IMR-90 (cell line): ENCODE data around the gene OPN4. TPM values are rescaled to one million over a fixed set of nuclear protein-coding genes. Genes with fewer than 3 reads are reported as not detected.

ENCODE experiments used
- ATAC-seq: fragments of 200-7000 bp; cut with Tn5 transposase; 2 replicates; pipeline ENCODE4 v1.9.1; 2020; ENCODE audit warnings: low read depth, mild to moderate bottlenecking, moderate library complexity
- BruUV-seq: library from RNA; stranded (reverse); fragments of 400-500 nt; replicated peaks from 2 replicates; lab custom pipeline; 2021; lab: Mats Ljungman, UMichigan
- CTCF ChIA-PET: fragments of 300-600 bp; formaldehyde crosslinking; extraction: SDS; loops from one replicate; lab custom pipeline; 2021; ENCODE audit warnings: antibody characterized with exemption; lab: Yijun Ruan, JAX
- POLR2A ChIA-PET: fragments of 300-600 bp; sonication (Branson Sonifier 250); formaldehyde crosslinking; loops from one replicate; lab custom pipeline; 2022; ENCODE audit warnings: antibody characterized with exemption; ENCODE audit not compliant: unreplicated experiment; lab: Charles Lee
- DNase-seq: peaks from one replicate; pipeline ENCODE4 v3.0.0; 2013
- H2AFZ ChIP-seq: replicated peaks from 2 replicates; pipeline ENCODE3; 2013; ENCODE audit warnings: low read length, mild to moderate bottlenecking; ENCODE audit not compliant: poor library complexity
- H2AK5ac ChIP-seq: 2 replicates; pipeline ENCODE4 v1.6.1; 2013; ENCODE audit warnings: low read depth, low read length, inconsistent platforms
- H2AK9ac ChIP-seq: replicated peaks from 2 replicates; pipeline ENCODE3; 2013; ENCODE audit warnings: mild to moderate bottlenecking, low read depth, low read length, moderate library complexity; ENCODE audit not compliant: poor library complexity
- H2BK120ac ChIP-seq: 2 replicates; pipeline ENCODE4 v1.6.1; 2013; ENCODE audit warnings: low read depth, low read length, inconsistent platforms
- H2BK15ac ChIP-seq: 3 replicates; pipeline ENCODE4 v1.6.1; 2013; ENCODE audit warnings: low read depth, low read length, inconsistent platforms
- H2BK20ac ChIP-seq: 2 replicates; pipeline ENCODE4 v1.6.1; 2013; ENCODE audit warnings: low read depth, mild to moderate bottlenecking, inconsistent platforms, low read length, moderate library complexity
- H2BK5ac ChIP-seq: 2 replicates; pipeline ENCODE4 v1.6.1; 2013; ENCODE audit warnings: mild to moderate bottlenecking, low read depth, low read length, inconsistent platforms; ENCODE audit not compliant: poor library complexity, severe bottlenecking
- H3K14ac ChIP-seq: replicated peaks from 2 replicates; pipeline ENCODE4 v1.6.1; 2013; ENCODE audit warnings: low read depth, low read length, inconsistent platforms
- H3K18ac ChIP-seq: 2 replicates; pipeline ENCODE4 v1.6.1; 2013; ENCODE audit warnings: low read depth, low read length, control low read depth
- H3K23ac ChIP-seq: 2 replicates; pipeline ENCODE4 v1.6.1; 2013; ENCODE audit warnings: low read depth, low read length, inconsistent platforms
- H3K27ac ChIP-seq: 2 replicates; pipeline ENCODE4 v1.5.1; 2013; ENCODE audit warnings: mild to moderate bottlenecking, control low read depth, low read length; ENCODE audit not compliant: insufficient read depth
- H3K27me3 ChIP-seq: 2 replicates; pipeline ENCODE4 v1.6.1; 2013; ENCODE audit warnings: low read length; ENCODE audit not compliant: control insufficient read depth, insufficient read depth
- H3K36me3 ChIP-seq: 2 replicates; pipeline ENCODE4 v1.6.1; 2013; ENCODE audit warnings: low read length, mixed read lengths; ENCODE audit not compliant: control insufficient read depth, insufficient read depth
- H3K4ac ChIP-seq: 2 replicates; pipeline ENCODE4 v1.6.1; 2013; ENCODE audit warnings: low read depth, low read length, inconsistent platforms
- H3K4me1 ChIP-seq: 2 replicates; pipeline ENCODE4 v1.6.1; 2013; ENCODE audit warnings: low read length, mixed read lengths; ENCODE audit not compliant: control insufficient read depth, insufficient read depth
- H3K4me2 ChIP-seq: 2 replicates; pipeline ENCODE4 v1.6.1; 2013; ENCODE audit warnings: low read depth, mild to moderate bottlenecking, control low read depth, low read length, moderate library complexity
- H3K4me3 ChIP-seq: 2 replicates; pipeline ENCODE4 v1.5.1; 2013; ENCODE audit warnings: low read depth, mild to moderate bottlenecking, control low read depth, low read length, moderate library complexity; ENCODE audit not compliant: insufficient read depth
- H3K56ac ChIP-seq: 2 replicates; pipeline ENCODE4 v1.6.1; 2013; ENCODE audit warnings: low read length, inconsistent platforms; ENCODE audit not compliant: insufficient read depth; ENCODE audit errors: extremely low read depth
- H3K79me1 ChIP-seq, 2 experiments: 2 replicates each; pipeline ENCODE4 v1.6.1; 2013; ENCODE audit warnings: low read length in 2 of 2, inconsistent platforms in 1 of 2, low read depth in 1 of 2
- H3K9ac ChIP-seq: 2 replicates; pipeline ENCODE4 v1.6.1; 2013; ENCODE audit warnings: low read depth, low read length, control low read depth
- H3K9me1 ChIP-seq: 2 replicates; pipeline ENCODE4 v1.6.1; 2013; ENCODE audit warnings: low read length, inconsistent platforms; ENCODE audit not compliant: insufficient read depth
- H3K9me3 ChIP-seq: 2 replicates; pipeline ENCODE4 v1.6.1; 2013; ENCODE audit warnings: low read length; ENCODE audit not compliant: control insufficient read depth, insufficient read depth
- H4K20me1 ChIP-seq: 2 replicates; pipeline ENCODE4 v1.6.1; 2013; ENCODE audit warnings: low read length, inconsistent platforms; ENCODE audit not compliant: insufficient read depth
- H4K5ac ChIP-seq: 2 replicates; pipeline ENCODE4 v1.6.1; 2013; ENCODE audit warnings: mild to moderate bottlenecking, low read depth, low read length, control low read depth
- H4K8ac ChIP-seq, 2 experiments: 2 replicates each; pipeline ENCODE4 v1.6.1; 2013; ENCODE audit warnings: low read depth in 2 of 2, low read length in 2 of 2, control low read depth in 1 of 2, inconsistent platforms in 1 of 2
- H4K91ac ChIP-seq: 2 replicates; pipeline ENCODE4 v1.6.1; 2013; ENCODE audit warnings: low read depth, low read length, inconsistent platforms; ENCODE audit not compliant: insufficient read depth
- BHLHE40 ChIP-seq: fragments of 150-350 bp; IDR thresholded peaks from 2 replicates; pipeline ENCODE4 v1.6.1; 2016; ENCODE audit warnings: mild to moderate bottlenecking, low read depth, low read length
- CEBPB ChIP-seq: IDR thresholded peaks from 2 replicates; pipeline ENCODE4 v1.6.1; 2012; ENCODE audit warnings: low read depth, low read length, improper control_type of control experiment
- CHD1 ChIP-seq: IDR thresholded peaks from 2 replicates; pipeline ENCODE4 v1.6.1; 2012; ENCODE audit warnings: low read depth, low read length, improper control_type of control experiment
- CTCF ChIP-seq: conservative IDR thresholded peaks from 2 replicates; pipeline ENCODE4 v1.5.1; 2012; ENCODE audit warnings: mild to moderate bottlenecking, low read depth, low read length, improper control_type of control experiment
- ELK1 ChIP-seq: fragments of 150-350 bp; IDR thresholded peaks from 2 replicates; pipeline ENCODE4 v1.6.1; 2016; ENCODE audit warnings: low read depth, mild to moderate bottlenecking, low read length, moderate library complexity, borderline replicate concordance
- FOS ChIP-seq: fragments of 150-350 bp; IDR thresholded peaks from 2 replicates; pipeline ENCODE4 v1.6.1; 2016; ENCODE audit warnings: low read depth, low read length
- MAZ ChIP-seq: IDR thresholded peaks from 2 replicates; pipeline ENCODE4 v1.6.1; 2012; ENCODE audit warnings: low read depth, mild to moderate bottlenecking, low read length, improper control_type of control experiment, moderate library complexity, borderline replicate concordance
- MXI1 ChIP-seq: IDR thresholded peaks from 2 replicates; pipeline ENCODE4 v1.6.1; 2012; ENCODE audit warnings: low read depth, mild to moderate bottlenecking, low read length, moderate library complexity, borderline replicate concordance
- NFE2L2 ChIP-seq: fragments of 150-350 bp; IDR thresholded peaks from 2 replicates; pipeline ENCODE4 v1.6.1; 2016; ENCODE audit warnings: low read depth, mild to moderate bottlenecking, low read length
- POLR2A ChIP-seq: IDR thresholded peaks from 2 replicates; pipeline ENCODE4 v1.6.1; 2012; ENCODE audit warnings: mild to moderate bottlenecking, low read depth, low read length
- RAD21 ChIP-seq: IDR thresholded peaks from 2 replicates; pipeline ENCODE4 v1.6.1; 2012; ENCODE audit warnings: low read length, improper control_type of control experiment
- RCOR1 ChIP-seq: IDR thresholded peaks from 2 replicates; pipeline ENCODE4 v1.6.1; 2012; ENCODE audit warnings: mild to moderate bottlenecking, low read length, improper control_type of control experiment; ENCODE audit not compliant: insufficient replicate concordance
- RFX5 ChIP-seq: IDR thresholded peaks from 2 replicates; pipeline ENCODE4 v1.8.0; 2012; ENCODE audit warnings: low read depth, mild to moderate bottlenecking, low read length, moderate library complexity
- USF2 ChIP-seq: fragments of 150-350 bp; IDR thresholded peaks from 2 replicates; pipeline ENCODE4 v1.6.1; 2017; ENCODE audit warnings: mild to moderate bottlenecking, antibody characterized with exemption, low read length, low read depth
- WGBS, 2 experiments: methylation state at CpG; one replicate each; pipeline versions ENCODE4 v1.1.5 to v1.1.7; 2013; ENCODE audit warnings: missing lambda C conversion rate in 2 of 2; ENCODE audit not compliant: insufficient read length in 1 of 2; ENCODE audit errors: extremely low coverage in 2 of 2; 5-methylcytosine and 5-hydroxymethylcytosine counted together
- dilution Hi-C: fragments of 300-500 bp; cut with HindIII; formaldehyde crosslinking; loops from one replicate; pipeline ENCODE4 v1.14.3; 2018; ENCODE audit warnings: low sequenced_read_pairs; ENCODE audit not compliant: unreplicated experiment
- in situ Hi-C: fragments of 300-500 bp; cut with MboI; formaldehyde crosslinking; loops from 3 replicates; pipeline ENCODE4 v1.14.3; 2019; ENCODE audit warnings: low sequenced_read_pairs, inconsistent platforms, mixed read lengths
- intact Hi-C: fragments of 100-400 bp; cut with micrococcal nuclease; formaldehyde crosslinking; loops from 2 replicates; pipeline ENCODE4 v1.10.0; 2022
- polyA plus RNA-seq, 3 experiments: library from polyadenylated mRNA; depleted of rRNA; stranded (reverse); fragments of >200 nt; gene quantifications; 2 replicates each; pipeline ENCODE4 v1.2.3, GENCODE V29; 2012; ENCODE audit warnings: low replicate concordance in 1 of 3
- total RNA-seq: library from RNA; depleted of rRNA; stranded (reverse); fragments of >200 nt; gene quantifications from 2 replicates; pipeline ENCODE4 v1.2.3, GENCODE V29; 2012

OPN4 gene
- total and polyA plus RNA-seq, 2 of the 4 experiments (the other 2 are of a cell fraction) = 0.03 TPM; not detected in 1

GRCh38 chr10:86647773-86648703, 6.3 kb upstream of the OPN4 start:
- Histone ChIP-seq H3K4me1 (peaks cover 15% of the 10 kb centered on the region), H4K5ac (no peak overlapping the region), H3K79me1 (no peaks in the 10 kb centered on the region), H3K9me1 (0 out of 2 replicates have a peak, but pooled peaks cover 9% of the 10 kb centered on the region), H4K20me1 (no peaks in the 10 kb centered on the region), H2AK9ac (no peak overlapping the region), H2BK20ac (no peak overlapping the region), H3K14ac (no peak overlapping the region), H3K9ac (no peak overlapping the region), H2AFZ (no peak overlapping the region), H2BK5ac (no peak overlapping the region), H3K4ac (no peak overlapping the region), H3K9me3 (no peaks in the 10 kb centered on the region), H3K4me3 (no peak overlapping the region), H3K27ac (no peak overlapping the region), H3K23ac (no peak overlapping the region), H3K36me3 (no peaks in the 10 kb centered on the region), H2AK5ac (0 out of 2 replicates have a peak overlapping the region, but pooled peaks have one; percentile 39), H3K27me3 (no peaks in the 10 kb centered on the region; the same call in 1 of the 2 replicates), H4K91ac (no peak overlapping the region), H2BK15ac (no peak overlapping the region), H3K4me2 (no peak overlapping the region), H3K56ac (no peak overlapping the region), H2BK120ac (no peak overlapping the region), H3K18ac (no peak overlapping the region), H4K8ac (no peak overlapping the region)
- dilution Hi-C loops = no loop called here
- in situ Hi-C loops = no loop called here
- no peak for ATAC-seq
- intact Hi-C loops = no loop called here
- 75% methylated on average over 4 of the region's 13 CpGs; no CpG with 5 or more reads in 1 of the 2 experiments for WGBS, 2 experiments
- ChIA-PET CTCF (no interaction called here), POLR2A (no interaction called here)
- BruUV-seq = no TSS peak
- DNase-seq = no peak
- TF ChIP-seq NFE2L2 = no peak
- no peak for TF ChIP-seq MXI1
- TF ChIP-seq CTCF = no peak
- TF ChIP-seq RFX5 = no peak
- TF ChIP-seq ELK1 = no peak
- no peak for TF ChIP-seq FOS
- TF ChIP-seq RCOR1 = no peak
- no peak for TF ChIP-seq POLR2A
- no peak for TF ChIP-seq BHLHE40
- TF ChIP-seq RAD21 = no peak
- TF ChIP-seq CEBPB = no peak
- TF ChIP-seq MAZ = no peak
- TF ChIP-seq USF2 = no peak
- TF ChIP-seq CHD1 = no peak
